ENCODE results near the gene CCR5AS.

DNA sequence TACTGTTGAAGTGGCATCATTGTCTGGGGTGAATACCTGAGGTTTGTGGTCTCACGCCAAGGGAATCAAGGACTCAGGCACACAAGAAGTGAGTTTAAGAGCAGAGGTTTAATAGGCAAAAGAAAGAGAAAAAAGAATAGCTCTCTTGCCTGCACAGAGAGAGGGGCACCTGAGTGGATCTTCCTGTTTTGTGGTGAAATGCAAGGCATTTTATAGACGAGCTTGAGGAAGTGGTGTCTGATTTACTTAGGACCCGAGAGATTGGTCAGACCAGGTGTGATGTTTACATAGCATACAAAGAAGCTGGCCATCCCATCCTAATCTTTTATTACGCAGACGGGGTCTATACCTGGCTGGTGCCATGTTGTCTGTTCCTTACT, 22.9 kb downstream of the CCR5AS start:
- TF ChIP-seq POLR2A (IDR thresholded peaks at IDR 0.05) = no peak
- TF ChIP-seq, protein P1, sequence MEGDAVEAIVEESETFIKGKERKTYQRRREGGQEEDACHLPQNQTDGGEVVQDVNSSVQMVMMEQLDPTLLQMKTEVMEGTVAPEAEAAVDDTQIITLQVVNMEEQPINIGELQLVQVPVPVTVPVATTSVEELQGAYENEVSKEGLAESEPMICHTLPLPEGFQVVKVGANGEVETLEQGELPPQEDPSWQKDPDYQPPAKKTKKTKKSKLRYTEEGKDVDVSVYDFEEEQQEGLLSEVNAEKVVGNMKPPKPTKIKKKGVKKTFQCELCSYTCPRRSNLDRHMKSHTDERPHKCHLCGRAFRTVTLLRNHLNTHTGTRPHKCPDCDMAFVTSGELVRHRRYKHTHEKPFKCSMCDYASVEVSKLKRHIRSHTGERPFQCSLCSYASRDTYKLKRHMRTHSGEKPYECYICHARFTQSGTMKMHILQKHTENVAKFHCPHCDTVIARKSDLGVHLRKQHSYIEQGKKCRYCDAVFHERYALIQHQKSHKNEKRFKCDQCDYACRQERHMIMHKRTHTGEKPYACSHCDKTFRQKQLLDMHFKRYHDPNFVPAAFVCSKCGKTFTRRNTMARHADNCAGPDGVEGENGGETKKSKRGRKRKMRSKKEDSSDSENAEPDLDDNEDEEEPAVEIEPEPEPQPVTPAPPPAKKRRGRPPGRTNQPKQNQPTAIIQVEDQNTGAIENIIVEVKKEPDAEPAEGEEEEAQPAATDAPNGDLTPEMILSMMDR (IDR thresholded peaks at IDR 0.05) = no peak
